Mesenchymal stem cell (in vitro differentiated cells and primary cell): ENCODE measurements around the gene ASB11.

Experiments
- DNase-seq: peaks from one replicate; pipeline ENCODE4 v3.0.0-alpha.2; 2013
- H2AFZ ChIP-seq: one replicate; pipeline ENCODE4 v1.6.1; 2013; ENCODE audit warnings: low read depth, mild to moderate bottlenecking, control low read depth, inconsistent platforms, low read length, moderate library complexity
- H2AK5ac ChIP-seq: 2 replicates; pipeline ENCODE4 v1.6.1; 2013; ENCODE audit warnings: low read length, moderate library complexity, mild to moderate bottlenecking, inconsistent platforms; ENCODE audit not compliant: severe bottlenecking
- H2BK120ac ChIP-seq: one replicate; pipeline ENCODE4 v1.6.1; 2013; ENCODE audit warnings: low read depth, mild to moderate bottlenecking, inconsistent platforms, low read length, moderate library complexity
- H2BK12ac ChIP-seq, 2 experiments: one replicate each; pipeline ENCODE4 v1.6.1; 2013; ENCODE audit warnings: inconsistent platforms in 2 of 2, low read length in 2 of 2, mild to moderate bottlenecking in 2 of 2, moderate library complexity in 2 of 2, control low read depth in 1 of 2
- H2BK15ac ChIP-seq: one replicate; pipeline ENCODE4 v1.6.1; 2013; ENCODE audit warnings: mild to moderate bottlenecking, low read depth, inconsistent platforms; ENCODE audit not compliant: poor library complexity, severe bottlenecking
- H2BK5ac ChIP-seq: 2 replicates; pipeline ENCODE4 v1.6.1; 2013; ENCODE audit warnings: low read depth, mild to moderate bottlenecking, low read length, control low read depth, inconsistent platforms; ENCODE audit not compliant: poor library complexity, severe bottlenecking
- H3K14ac ChIP-seq, 2 experiments: one replicate each; pipeline ENCODE4 v1.6.1; 2013; ENCODE audit warnings: inconsistent platforms in 2 of 2, low read length in 2 of 2, control low read depth in 1 of 2, mild to moderate bottlenecking in 1 of 2, moderate library complexity in 1 of 2
- H3K18ac ChIP-seq, 2 experiments: one replicate each; pipeline ENCODE4 v1.6.1; 2013; ENCODE audit warnings: inconsistent platforms in 2 of 2, low read length in 2 of 2, control low read depth in 1 of 2, low read depth in 1 of 2, mild to moderate bottlenecking in 1 of 2
- H3K23ac ChIP-seq, 2 experiments: one replicate each; pipeline ENCODE4 v1.6.1; 2013; ENCODE audit warnings: inconsistent platforms in 2 of 2, low read length in 2 of 2, mild to moderate bottlenecking in 2 of 2, moderate library complexity in 2 of 2, control low read depth in 1 of 2
- H3K27ac ChIP-seq: 2 replicates; pipeline ENCODE4 v1.5.1; 2013; ENCODE audit warnings: mild to moderate bottlenecking, moderate library complexity, low read length, control low read depth, inconsistent platforms; ENCODE audit not compliant: poor library complexity, severe bottlenecking
- H3K27me3 ChIP-seq, 2 experiments: 2 replicates each; pipeline versions ENCODE4 v1.6.1 to v1.7.0; 2013; ENCODE audit warnings: low read length in 2 of 2, mild to moderate bottlenecking in 2 of 2, moderate library complexity in 2 of 2, control low read depth in 1 of 2, inconsistent platforms in 1 of 2; ENCODE audit not compliant: control insufficient read depth in 1 of 2, insufficient read depth in 1 of 2
- H3K36me3 ChIP-seq, 2 experiments: 2 replicates each; pipeline versions ENCODE4 v1.6.1 to v1.7.0; 2013; ENCODE audit warnings: low read length in 2 of 2, control low read depth in 1 of 2, inconsistent platforms in 1 of 2, low read depth in 1 of 2, mild to moderate bottlenecking in 1 of 2; ENCODE audit not compliant: insufficient read depth in 2 of 2, control insufficient read depth in 1 of 2
- H3K4ac ChIP-seq, 2 experiments: one replicate each; pipeline ENCODE4 v1.6.1; 2013; ENCODE audit warnings: inconsistent platforms in 2 of 2, low read length in 2 of 2, mild to moderate bottlenecking in 2 of 2, moderate library complexity in 2 of 2, control low read depth in 1 of 2, low read depth in 1 of 2
- H3K4me1 ChIP-seq: 2 replicates; pipeline ENCODE4 v1.6.1; 2013; ENCODE audit warnings: low read depth, low read length, control low read depth; ENCODE audit not compliant: control insufficient read depth, insufficient read depth
- H3K4me2 ChIP-seq: 2 replicates; pipeline ENCODE4 v1.6.1; 2013; ENCODE audit warnings: low read length, mild to moderate bottlenecking, inconsistent platforms; ENCODE audit not compliant: poor library complexity, severe bottlenecking
- H3K4me3 ChIP-seq, 2 experiments: 2 replicates each; pipeline versions ENCODE4 v1.5.1 to v1.7.0; 2013; ENCODE audit warnings: low read length in 2 of 2, mild to moderate bottlenecking in 2 of 2, control low read depth in 1 of 2, low read depth in 1 of 2; ENCODE audit not compliant: insufficient read depth in 1 of 2
- H3K79me1 ChIP-seq: replicated peaks from 2 replicates; pipeline ENCODE4 v1.6.1; 2013; ENCODE audit warnings: mild to moderate bottlenecking, control low read depth, low read length, inconsistent platforms; ENCODE audit not compliant: poor library complexity, severe bottlenecking
- H3K9ac ChIP-seq: 2 replicates; pipeline ENCODE4 v1.7.0; 2013; ENCODE audit warnings: mild to moderate bottlenecking, low read length, moderate library complexity
- H3K9me3 ChIP-seq: 2 replicates; pipeline ENCODE4 v1.7.0; 2013; ENCODE audit warnings: mild to moderate bottlenecking, low read length; ENCODE audit not compliant: control insufficient read depth
- H4K8ac ChIP-seq: one replicate; pipeline ENCODE4 v1.6.1; 2013; ENCODE audit warnings: inconsistent platforms, mild to moderate bottlenecking, low read length, moderate library complexity
- H4K91ac ChIP-seq: one replicate; pipeline ENCODE4 v1.6.1; 2013; ENCODE audit warnings: mild to moderate bottlenecking, low read length, inconsistent platforms
- WGBS: methylation state at CpG from one replicate; pipeline ENCODE4 v1.1.7; 2013; ENCODE audit warnings: mixed read lengths; 5-methylcytosine and 5-hydroxymethylcytosine counted together

Gene ASB11

DNA sequence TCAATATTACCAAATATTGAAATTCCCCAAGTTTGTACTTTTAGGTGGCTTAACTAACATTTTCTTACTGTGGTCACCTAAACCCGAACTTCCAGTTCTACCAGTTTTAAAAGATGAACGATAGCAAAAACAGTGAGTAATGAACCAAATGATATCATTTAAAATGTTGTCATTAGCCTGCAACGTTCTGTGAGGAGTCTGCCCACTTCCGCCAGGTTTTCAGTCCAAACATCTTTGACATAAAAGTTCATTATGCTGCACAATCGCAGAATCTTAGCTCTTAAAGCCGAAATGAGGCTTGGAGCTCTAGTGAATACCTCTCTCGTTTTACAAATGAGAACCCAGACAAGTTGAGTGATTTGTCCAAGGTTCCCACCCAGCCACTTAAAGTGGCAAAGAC is 19.1 kb upstream of the ASB11 start:
- H3K9ac ChIP-seq: peak overlapping the region; percentile 98
- no peak overlapping the region for H2AK5ac ChIP-seq
- peak overlapping the region; percentile 86 to 93 for H3K4me3 ChIP-seq
- H4K91ac ChIP-seq: no peak overlapping the region
- WGBS: 18% methylated on average over 6 of the region's 7 CpGs
- peaks cover 0 to 12% of the 10 kb centered on the region in 2 experiments for H3K27me3 ChIP-seq
- no peak overlapping the region for H2BK120ac ChIP-seq
- no peaks in the 10 kb centered on the region for H3K9me3 ChIP-seq
- no peak overlapping the region for H3K18ac ChIP-seq
- no peak overlapping the region for H3K27ac ChIP-seq
- H3K23ac ChIP-seq: no peak overlapping the region
- H2BK15ac ChIP-seq: no peak overlapping the region
- H3K4me2 ChIP-seq: peak overlapping the region; percentile 53
- no peak overlapping the region for H3K4ac ChIP-seq
- DNase-seq: peak; percentile 32
- peaks cover 2% of the 10 kb centered on the region for H3K79me1 ChIP-seq
- no peak overlapping the region for H2BK12ac ChIP-seq
- H4K8ac ChIP-seq: no peak overlapping the region
- H3K14ac ChIP-seq: no peak overlapping the region
- H2BK5ac ChIP-seq: no peak overlapping the region
- H2AFZ ChIP-seq: no peak overlapping the region
- H3K4me1 ChIP-seq: no peaks in the 10 kb centered on the region
- H3K36me3 ChIP-seq: peaks cover 5 to 8% of the 10 kb centered on the region in 2 experiments

DNA sequence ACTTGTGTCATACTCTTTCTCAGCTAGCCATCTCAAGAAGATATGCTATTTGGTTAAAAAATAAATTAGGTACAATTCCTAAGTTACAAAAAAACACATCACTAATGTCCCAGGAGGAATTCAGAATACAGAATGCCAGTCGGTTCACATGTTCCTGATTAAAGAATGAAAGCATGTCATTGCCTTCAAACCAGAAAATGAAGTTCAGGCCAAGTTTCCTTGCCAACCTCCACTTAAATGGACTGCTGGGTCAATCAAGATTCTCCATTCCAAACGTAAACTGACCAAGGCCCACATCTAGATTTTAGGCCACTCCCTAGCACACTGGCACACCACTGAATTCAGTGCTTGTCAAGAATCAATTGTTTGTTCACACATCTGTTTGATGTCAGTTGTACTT is 13.4 kb upstream of the ASB11 start:
- peaks cover 2% of the 10 kb centered on the region for H3K79me1 ChIP-seq
- no peak overlapping the region for H3K14ac ChIP-seq
- no peak overlapping the region for H3K4me2 ChIP-seq
- H3K4me3 ChIP-seq: no peak overlapping the region
- no peaks in the 10 kb centered on the region for H3K9me3 ChIP-seq
- H2BK15ac ChIP-seq: no peak overlapping the region
- H3K36me3 ChIP-seq: peaks cover 5 to 18% of the 10 kb centered on the region in 2 experiments
- peak overlapping the region; percentile 15 for H3K9ac ChIP-seq
- DNase-seq: no peak
- no peak overlapping the region for H2BK120ac ChIP-seq
- H2AFZ ChIP-seq: no peak overlapping the region
- WGBS: 100% methylated on average over 2 of the region's 2 CpGs
- H4K8ac ChIP-seq: no peak overlapping the region
- no peaks in the 10 kb centered on the region for H3K27me3 ChIP-seq
- no peak overlapping the region for H2BK12ac ChIP-seq
- no peak overlapping the region for H3K4ac ChIP-seq
- H3K23ac ChIP-seq: no peak overlapping the region
- H2BK5ac ChIP-seq: no peak overlapping the region
- no peaks in the 10 kb centered on the region for H3K4me1 ChIP-seq
- no peak overlapping the region for H3K18ac ChIP-seq
- H4K91ac ChIP-seq: no peak overlapping the region
- H2AK5ac ChIP-seq: no peak overlapping the region
- no peak overlapping the region for H3K27ac ChIP-seq

DNA sequence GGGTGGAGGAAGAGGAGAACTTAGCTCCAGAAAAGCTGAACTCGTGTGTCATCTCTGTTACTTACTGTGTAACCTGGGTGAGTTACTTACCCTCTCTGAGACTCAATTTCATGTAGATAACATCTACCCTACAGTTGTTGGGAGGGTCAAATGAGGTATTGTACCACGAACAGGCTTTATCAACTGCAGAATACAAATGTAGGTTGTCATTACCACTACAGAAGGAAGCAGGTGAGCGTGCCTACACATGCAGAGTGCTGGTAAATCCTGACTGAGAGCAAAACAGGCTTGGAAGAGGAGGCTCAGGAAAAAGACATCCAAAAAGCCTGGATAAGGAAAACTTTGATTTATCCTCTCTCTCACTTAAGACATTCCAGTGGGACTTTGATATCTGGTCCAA is 12.7 kb upstream of the ASB11 start:
- H3K4ac ChIP-seq: no peak overlapping the region
- H4K8ac ChIP-seq: no peak overlapping the region
- H2BK5ac ChIP-seq: no peak overlapping the region
- H3K9ac ChIP-seq: no peak overlapping the region
- no peak overlapping the region for H3K4me2 ChIP-seq
- no peak overlapping the region for H2BK12ac ChIP-seq
- no peak overlapping the region for H2BK15ac ChIP-seq
- H2AK5ac ChIP-seq: no peak overlapping the region
- H3K36me3 ChIP-seq: peaks cover 5 to 21% of the 10 kb centered on the region in 2 experiments
- no peak overlapping the region for H3K4me3 ChIP-seq
- no CpG with 5 or more reads among the region's 3 CpGs for WGBS
- no peak overlapping the region for H4K91ac ChIP-seq
- H3K9me3 ChIP-seq: no peaks in the 10 kb centered on the region
- no peak for DNase-seq
- H2BK120ac ChIP-seq: no peak overlapping the region
- H3K79me1 ChIP-seq: peaks cover 2% of the 10 kb centered on the region
- no peak overlapping the region for H3K23ac ChIP-seq
- H3K18ac ChIP-seq: no peak overlapping the region
- H2AFZ ChIP-seq: no peak overlapping the region
- H3K27ac ChIP-seq: no peak overlapping the region
- H3K14ac ChIP-seq: no peak overlapping the region
- no peaks in the 10 kb centered on the region for H3K4me1 ChIP-seq
- no peaks in the 10 kb centered on the region for H3K27me3 ChIP-seq

DNA sequence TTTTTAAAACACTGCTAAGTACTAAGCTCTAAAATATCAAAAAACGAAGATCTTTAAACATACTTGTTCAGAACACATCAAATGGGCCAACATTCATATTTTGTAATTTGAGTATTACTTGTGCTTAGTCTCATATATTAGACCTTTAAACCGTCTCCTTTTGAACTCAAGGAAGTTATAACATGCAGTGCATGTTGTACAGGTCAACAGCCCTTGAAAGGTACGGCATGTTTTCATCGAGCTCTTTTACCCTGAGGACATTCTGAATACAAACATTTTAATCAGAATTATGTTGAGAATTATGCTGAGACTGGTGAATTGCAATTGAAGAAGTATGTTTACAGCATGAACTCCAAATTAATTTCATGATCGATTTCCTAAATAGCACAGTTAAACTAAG is 7.0 kb upstream of the ASB11 start:
- no peak overlapping the region for H3K27ac ChIP-seq
- H3K36me3 ChIP-seq: peaks cover 0 to 37% of the 10 kb centered on the region in 2 experiments
- no peak overlapping the region for H3K23ac ChIP-seq
- H3K9me3 ChIP-seq: no peaks in the 10 kb centered on the region
- no peak overlapping the region for H3K18ac ChIP-seq
- H3K4me1 ChIP-seq: no peaks in the 10 kb centered on the region
- no peak for DNase-seq
- H2AFZ ChIP-seq: no peak overlapping the region
- no peak overlapping the region for H2BK5ac ChIP-seq
- H3K4me3 ChIP-seq: no peak overlapping the region
- no peak overlapping the region for H4K8ac ChIP-seq
- no peak overlapping the region for H3K4ac ChIP-seq
- no peak overlapping the region for H2BK15ac ChIP-seq
- no peak overlapping the region for H2BK120ac ChIP-seq
- no peak overlapping the region for H3K4me2 ChIP-seq
- no peak overlapping the region for H2AK5ac ChIP-seq
- no peak overlapping the region for H3K14ac ChIP-seq
- H3K9ac ChIP-seq: no peak overlapping the region
- no peaks in the 10 kb centered on the region for H3K27me3 ChIP-seq
- H4K91ac ChIP-seq: no peak overlapping the region
- no CpG with 5 or more reads among the region's 5 CpGs for WGBS
- no peaks in the 10 kb centered on the region for H3K79me1 ChIP-seq
- H2BK12ac ChIP-seq: no peak overlapping the region
